ENCODE data around the gene TMEM132E. TPM values are rescaled to one million over a fixed set of nuclear protein-coding genes. Genes with fewer than 3 reads are reported as not detected.

Gene TMEM132E
- total and polyA plus RNA-seq, 2 of the 8 experiments (the other 6 are each of a cell fraction or from before 2014, with no cell fraction given): 0.45 to 0.60 TPM

DNA sequence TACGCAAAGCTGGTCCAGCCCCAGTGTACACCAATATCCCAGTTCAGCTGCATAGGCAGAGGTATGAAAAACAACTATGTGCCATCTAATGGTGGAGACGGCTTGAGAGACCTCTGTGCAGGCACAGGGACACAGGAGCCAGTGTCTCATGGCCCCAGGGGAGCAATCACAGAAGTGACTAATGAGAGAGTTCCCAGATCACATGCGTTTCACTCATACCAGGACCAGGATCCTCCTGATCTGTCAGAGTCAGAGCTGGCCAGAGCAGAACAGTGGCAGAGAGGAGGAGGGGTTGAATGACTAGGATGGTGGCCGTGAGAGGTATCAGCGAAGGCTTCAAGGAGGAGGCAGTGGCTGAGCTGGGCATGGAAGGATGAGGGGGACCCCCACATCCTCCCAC lies 41.1 kb downstream of the TMEM132E start:
- DNase-seq (ENCODE audit: low read depth in 1 of 2, low spot score in 2 of 2) (no peak), FAIRE-seq (no peak)
- no peak overlapping the region for H3K9ac ChIP-seq (replicated peaks in 1 of 4; ENCODE audit: extremely low read depth in 1 of 4, low read depth in 3 of 4, low read length in 3 of 4)
- no peaks in the 10 kb centered on the region for H3K9me3 ChIP-seq (ENCODE audit: insufficient read depth in 2 of 2, low read depth in 1 of 2, low read length in 1 of 2)
- ChIA-PET CTCF (ENCODE audit: partially characterized antibody) (interaction anchor here (1.0 to 3.0 kb wide), 5 partner anchors 11 to 302 kb away, joined by 3 to 18 read pairs (median 3); no protein-coding TSS in a partner anchor), POLR2A (ENCODE audit: partially characterized antibody) (interaction anchor here (1.0 kb wide), 1 partner anchor 11 kb away, joined by 3 read pairs; no protein-coding TSS in a partner anchor)
- no peak overlapping the region for H3K4ac ChIP-seq (replicated peaks; ENCODE audit: insufficient read length, low read depth, low read length)
- no peak overlapping the region for H3K18ac ChIP-seq (ENCODE audit: extremely low read depth, low read length)
- H2BK120ac ChIP-seq (replicated peaks; ENCODE audit: low read depth, low read length): no peak overlapping the region
- TF ChIP-seq POLR2AphosphoS5 (IDR thresholded peaks at IDR 0.05; ENCODE audit: low read depth, low read length) (no peak), BCL11A (IDR thresholded peaks at IDR 0.05; ENCODE audit: low read depth in 2 of 2, low read length in 2 of 2) (no peak), TAF7 (optimal IDR thresholded peaks at IDR 0.05; ENCODE audit: borderline replicate concordance, low read depth, low read length) (no peak), SUZ12 (IDR thresholded peaks at IDR 0.05; ENCODE audit: low read length) (no peak)
- TF ChIP-seq, protein P1, sequence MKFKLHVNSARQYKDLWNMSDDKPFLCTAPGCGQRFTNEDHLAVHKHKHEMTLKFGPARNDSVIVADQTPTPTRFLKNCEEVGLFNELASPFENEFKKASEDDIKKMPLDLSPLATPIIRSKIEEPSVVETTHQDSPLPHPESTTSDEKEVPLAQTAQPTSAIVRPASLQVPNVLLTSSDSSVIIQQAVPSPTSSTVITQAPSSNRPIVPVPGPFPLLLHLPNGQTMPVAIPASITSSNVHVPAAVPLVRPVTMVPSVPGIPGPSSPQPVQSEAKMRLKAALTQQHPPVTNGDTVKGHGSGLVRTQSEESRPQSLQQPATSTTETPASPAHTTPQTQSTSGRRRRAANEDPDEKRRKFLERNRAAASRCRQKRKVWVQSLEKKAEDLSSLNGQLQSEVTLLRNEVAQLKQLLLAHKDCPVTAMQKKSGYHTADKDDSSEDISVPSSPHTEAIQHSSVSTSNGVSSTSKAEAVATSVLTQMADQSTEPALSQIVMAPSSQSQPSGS (IDR thresholded peaks at IDR 0.05; ENCODE audit: low read length): no peak
- peak overlapping the region; percentile 87; the same call in 1 of the 2 replicates for H2BK20ac ChIP-seq (ENCODE audit: low read length)
- no peaks in the 10 kb centered on the region for H3K79me2 ChIP-seq (ENCODE audit: control insufficient read depth in 1 of 2, insufficient read depth in 2 of 2, low read length in 2 of 2)
- no peak overlapping the region for H2BK15ac ChIP-seq (ENCODE audit: low read length)
- no peak overlapping the region for H2AK5ac ChIP-seq (ENCODE audit: low read depth, low read length)
- no peak overlapping the region for H3K56ac ChIP-seq (replicated peaks; ENCODE audit: insufficient read length, low read depth, low read length)
- H3K27ac ChIP-seq (ENCODE audit: low read depth, low read length): no peak overlapping the region
- no peak overlapping the region for H3K4me3 ChIP-seq (ENCODE audit: extremely low read depth in 1 of 4, insufficient read depth in 2 of 4, low read depth in 3 of 4, low read length in 4 of 4)
- H3K36me3 ChIP-seq (ENCODE audit: control insufficient read depth in 2 of 4, insufficient read depth in 4 of 4, low read length in 3 of 4): no peaks in the 10 kb centered on the region
- H3K4me1 ChIP-seq (replicated peaks in 1 of 4; ENCODE audit: control insufficient read depth in 3 of 4, insufficient read depth in 4 of 4, low read length in 3 of 4): peaks cover 11 to 31% (median 23%) of the 10 kb centered on the region in 4 experiments
- H2BK12ac ChIP-seq (ENCODE audit: low read depth, low read length): peak overlapping the region; percentile 31; the same call in 1 of the 2 replicates
- H2BK5ac ChIP-seq (ENCODE audit: low read depth, low read length): peak overlapping the region; percentile 45; the same call in 1 of the 2 replicates
- H3K79me1 ChIP-seq (ENCODE audit: low read depth, low read length): no peaks in the 10 kb centered on the region
- peaks cover 0 to 7% (median 1%) of the 10 kb centered on the region in 4 experiments; a peak in 6 of 7 replicates for H3K27me3 ChIP-seq (replicated peaks in 1 of 4; ENCODE audit: control insufficient read depth in 3 of 4, extremely low read depth in 1 of 4, insufficient read depth in 3 of 4, low read length in 3 of 4)
- no peak overlapping the region for H4K8ac ChIP-seq (ENCODE audit: extremely low read depth, insufficient read depth, low read length)
- H3K4me2 ChIP-seq (ENCODE audit: insufficient read depth in 1 of 2, low read depth in 2 of 2, low read length in 2 of 2): no peak overlapping the region
- H3K23me2 ChIP-seq (ENCODE audit: low read depth, low read length): no peaks in the 10 kb centered on the region
- H3K14ac ChIP-seq (ENCODE audit: insufficient read length): no peak overlapping the region
- H3K23ac ChIP-seq (ENCODE audit: insufficient read length): no peak overlapping the region
- no peaks in the 10 kb centered on the region for H4K20me1 ChIP-seq (replicated peaks in 1 of 2; ENCODE audit: control insufficient read depth in 1 of 2, insufficient read depth in 2 of 2, low read length in 2 of 2)
- peak overlapping the region; percentile 20 for H4K91ac ChIP-seq (replicated peaks; ENCODE audit: insufficient read length, low read length)
- H2AFZ ChIP-seq (ENCODE audit: low read length): no peak overlapping the region
- H4K5ac ChIP-seq (ENCODE audit: insufficient read length, low read depth, low read length): no peak overlapping the region
- 87% methylated on average over 5 of the region's 5 CpGs; no CpG with 5 or more reads in 1 of the 2 experiments for WGBS, 2 experiments (ENCODE audit: extremely low coverage in 1 of 2, insufficient coverage in 1 of 2, insufficient read length in 1 of 2, insufficient replicate concordance in 2 of 2, low coverage in 1 of 2, low lambda C conversion rate in 2 of 2, missing lambda C conversion rate in 1 of 2)

All from H1 (cell line).